B cell (primary cell): ENCODE measurements around the gene AUP1.
A peak's percentile ranks its signal among the peaks of the same experiment; 100 is the strongest.

Experiments
- CTCF ChIP-seq: fragments of 200-600 bp; IDR thresholded peaks from one replicate; pipeline ENCODE4 v1.8.0; 2022; ENCODE audit warnings: antibody characterized with exemption, mild to moderate bottlenecking
- EZH2 ChIP-seq: IDR thresholded peaks from 2 replicates; pipeline ENCODE4 v1.6.1; 2012; ENCODE audit warnings: borderline replicate concordance, low read depth, mild to moderate bottlenecking, moderate library complexity, low read length; ENCODE audit not compliant: insufficient read depth, poor library complexity, severe bottlenecking

GRCh38 chr2:74544634-74545033, 15.1 kb upstream of the AUP1 start:
- TF ChIP-seq EZH2 (no peak), CTCF (peak; percentile 21)
